SK-N-SH (cell line): Measurements from ENCODE around the gene PROCR. TPM values are rescaled to one million over a fixed set of nuclear protein-coding genes. Genes with fewer than 3 reads are reported as not detected.
A peak's percentile ranks its signal among the peaks of the same experiment; 100 is the strongest.

Experiments used
- CTCF ChIA-PET: fragments of 300-600, 350-600 bp; formaldehyde crosslinking; extraction: SDS; loops from one replicate; lab custom pipeline; 2021; lab: Yijun Ruan, JAX
- POLR2A ChIA-PET: fragments of 350-600 bp; sonication (Branson Sonifier 250); formaldehyde crosslinking; extraction: SDS; loops from one replicate; lab custom pipeline; 2020; ENCODE audit warnings: antibody characterized with exemption, inconsistent platforms; lab: Yijun Ruan, JAX
- DNase-seq: peaks from one replicate; pipeline ENCODE4 v3.0.0; 2012
- H2AFZ ChIP-seq: fragments of 200-600 bp; sonication (generic); 2 replicates; pipeline ENCODE4 v1.8.1; 2016; ENCODE audit warnings: antibody characterized with exemption, mild to moderate bottlenecking, low read depth
- H3F3A ChIP-seq: fragments of 200-600 bp; sonication (generic); replicated peaks from 2 replicates; pipeline ENCODE3; 2016; ENCODE audit warnings: antibody characterized with exemption, mild to moderate bottlenecking; ENCODE audit not compliant: insufficient read depth
- H3K27ac ChIP-seq, 2 experiments: fragments of 200-500 bp in 1 of 2; fragments of 200-600 bp in 1 of 2; sonication (Bioruptor generic) in 1 of 2; sonication (generic), shearing (Covaris generic) in 1 of 2; 2 replicates each; pipeline versions ENCODE4 v1.5.1 to v1.6.1; 2014 to 2016; ENCODE audit warnings: low read depth in 2 of 2, inconsistent platforms in 1 of 2, low read length in 1 of 2, mild to moderate bottlenecking in 1 of 2, mixed read lengths in 1 of 2
- H3K27me3 ChIP-seq: fragments of 200-600 bp; sonication (generic), shearing (Covaris generic); 2 replicates; pipeline ENCODE4 v1.6.1; 2016; ENCODE audit warnings: mixed run types; ENCODE audit not compliant: insufficient read depth
- H3K36me3 ChIP-seq, 2 experiments: fragments of 200-500 bp in 1 of 2; fragments of 200-600 bp in 1 of 2; sonication (Bioruptor generic) in 1 of 2; sonication (generic) in 1 of 2; replicated peaks in 1 of 2; 2 replicates each; pipeline versions ENCODE3 to v1.5.1; 2014 to 2016; ENCODE audit warnings: low read length in 1 of 2, mild to moderate bottlenecking in 1 of 2; ENCODE audit not compliant: insufficient read depth in 2 of 2, control insufficient read depth in 1 of 2
- H3K4me1 ChIP-seq, 2 experiments: fragments of 200-500 bp in 1 of 2; fragments of 200-600 bp in 1 of 2; sonication (Bioruptor generic) in 1 of 2; sonication (generic), shearing (Covaris generic) in 1 of 2; 2 replicates each; pipeline versions ENCODE4 v1.5.1 to v1.6.1; 2014 to 2016; ENCODE audit warnings: low read depth in 1 of 2, low read length in 1 of 2, mixed run types in 1 of 2; ENCODE audit not compliant: insufficient read depth in 2 of 2, control insufficient read depth in 1 of 2
- H3K4me2 ChIP-seq: fragments of 200-600 bp; sonication (generic), shearing (Covaris generic); 2 replicates; pipeline ENCODE4 v1.6.1; 2017; ENCODE audit warnings: mixed run types
- H3K4me3 ChIP-seq, 2 experiments: fragments of 200-500 bp in 1 of 2; fragments of 200-600 bp in 1 of 2; sonication (Bioruptor generic) in 1 of 2; sonication (generic), shearing (Covaris generic) in 1 of 2; 2 replicates each; pipeline versions ENCODE4 v1.5.1 to v1.8.1; 2014 to 2016; ENCODE audit warnings: low read depth in 2 of 2, inconsistent platforms in 1 of 2, low read length in 1 of 2, mild to moderate bottlenecking in 1 of 2, mixed read lengths in 1 of 2, moderate library complexity in 1 of 2
- H3K79me2 ChIP-seq: fragments of 200-600 bp; sonication (generic); 2 replicates; pipeline ENCODE4 v1.8.1; 2017; ENCODE audit warnings: mild to moderate bottlenecking; ENCODE audit not compliant: insufficient read depth
- H3K9ac ChIP-seq: fragments of 200-600 bp; sonication (generic); 2 replicates; pipeline ENCODE4 v1.6.1; 2017; ENCODE audit warnings: mixed run types
- H3K9me2 ChIP-seq: fragments of 200-600 bp; sonication (generic); 2 replicates; pipeline ENCODE4 v1.6.1; 2017; ENCODE audit warnings: mixed run types
- H3K9me3 ChIP-seq: fragments of 200-600 bp; sonication (generic); 2 replicates; pipeline ENCODE4 v1.6.1; 2017; ENCODE audit warnings: mixed run types, mild to moderate bottlenecking, moderate library complexity
- H4K20me1 ChIP-seq: fragments of 200-600 bp; sonication (generic); 2 replicates; pipeline ENCODE4 v1.6.1; 2017; ENCODE audit warnings: mild to moderate bottlenecking, mixed run types; ENCODE audit not compliant: insufficient read depth
- CHD2 ChIP-seq: fragments of 150-350 bp; IDR thresholded peaks from 2 replicates; pipeline ENCODE4 v1.6.1; 2018; ENCODE audit warnings: low read length; ENCODE audit not compliant: partially characterized antibody
- CTCF ChIP-seq: fragments of 200-600 bp; sonication (generic); IDR thresholded peaks from 2 replicates; pipeline ENCODE4 v1.6.1; 2017; ENCODE audit warnings: antibody characterized with exemption, mild to moderate bottlenecking, moderate library complexity
- ELF1 ChIP-seq: IDR thresholded peaks from 2 replicates; pipeline ENCODE4 v1.4.0; 2012
- EZH2phosphoT487 ChIP-seq: fragments of 200-600 bp; sonication (generic); IDR thresholded peaks from 2 replicates; pipeline ENCODE4 v1.6.1; 2017; ENCODE audit warnings: low read depth, mixed run types, mild to moderate bottlenecking, antibody characterized with exemption, moderate library complexity, borderline replicate concordance
- FOXJ3 ChIP-seq: sonication (generic); formaldehyde crosslinking; IDR thresholded peaks from 2 replicates; pipeline ENCODE4 v1.5.1; 2020; ENCODE audit warnings: mild to moderate bottlenecking, missing genetic modification reagents
- GABPA ChIP-seq: IDR thresholded peaks from 2 replicates; pipeline ENCODE4 v1.4.0; 2012; ENCODE audit warnings: low read depth, mild to moderate bottlenecking
- GATA2 ChIP-seq: sonication (generic); formaldehyde crosslinking; IDR thresholded peaks from 2 replicates; pipeline ENCODE4 v1.5.0; 2020; ENCODE audit warnings: mild to moderate bottlenecking, missing genetic modification reagents
- IRF3 ChIP-seq: fragments of 150-350 bp; IDR thresholded peaks from 2 replicates; pipeline ENCODE4 v1.6.1; 2016; ENCODE audit warnings: mild to moderate bottlenecking, low read depth, low read length
- MEF2A ChIP-seq: IDR thresholded peaks from 2 replicates; pipeline ENCODE4 v1.4.0; 2012; ENCODE audit warnings: low read depth, borderline replicate concordance
- NRF1 ChIP-seq: IDR thresholded peaks from 2 replicates; pipeline ENCODE4 v1.6.1; 2012; ENCODE audit warnings: low read depth, mild to moderate bottlenecking, low read length
- POLR2AphosphoS5 ChIP-seq: IDR thresholded peaks from 2 replicates; pipeline ENCODE4 v1.6.1; 2012; ENCODE audit warnings: low read depth, low read length
- RCOR1 ChIP-seq: fragments of 150-350 bp; IDR thresholded peaks from 2 replicates; pipeline ENCODE4 v1.6.1; 2017; ENCODE audit warnings: antibody characterized with exemption, low read length
- RFX5 ChIP-seq: IDR thresholded peaks from 2 replicates; pipeline ENCODE4 v1.6.1; 2012; ENCODE audit warnings: mild to moderate bottlenecking, improper control_type of control experiment, low read length
- RXRA ChIP-seq: IDR thresholded peaks from 2 replicates; pipeline ENCODE4 v1.4.0; 2012; ENCODE audit warnings: low read depth, mild to moderate bottlenecking, borderline replicate concordance
- TAF1 ChIP-seq: IDR thresholded peaks from 2 replicates; pipeline ENCODE4 v1.6.1; 2012; ENCODE audit warnings: low read depth, mild to moderate bottlenecking, low read length, moderate library complexity, borderline replicate concordance
- YY1 ChIP-seq: IDR thresholded peaks from 2 replicates; pipeline ENCODE4 v1.4.0; 2012; ENCODE audit warnings: low read depth, mild to moderate bottlenecking
- WGBS: methylation state at CpG from one replicate; pipeline ENCODE4 v1.1.6; 2017; ENCODE audit warnings: low lambda C conversion rate; 5-methylcytosine and 5-hydroxymethylcytosine counted together
- polyA plus RNA-seq, 3 experiments: library from polyadenylated mRNA; depleted of rRNA; stranded (reverse); fragments of >200 nt; gene quantifications; 2 replicates each; pipeline ENCODE4 v1.2.3, GENCODE V29; 2012

Gene PROCR
- polyA plus RNA-seq, 1 of the 3 experiments (the other 2 are of a cell fraction) = 23.5 TPM

- no peaks in the 10 kb centered on the region for H4K20me1 ChIP-seq
- 88% methylated on average over 12 of the region's 12 CpGs for WGBS
- no peak overlapping the region for H3K27ac ChIP-seq
- DNase-seq = no peak
- peaks cover 0 to 12% of the 10 kb centered on the region in 2 experiments; a peak in 1 of 4 replicates for H3K4me1 ChIP-seq
- no peaks in the 10 kb centered on the region for H3K9me2 ChIP-seq
- POLR2A ChIA-PET = no interaction called here
- no peaks in the 10 kb centered on the region for H3K27me3 ChIP-seq
- no peak overlapping the region for H3K4me3 ChIP-seq
- H3K36me3 ChIP-seq = no peaks in the 10 kb centered on the region
- H3F3A ChIP-seq = peaks cover 5% of the 10 kb centered on the region
- no peak for TF ChIP-seq MEF2A
- CTCF ChIA-PET = interaction anchor here (0.6 kb wide), 1 partner anchor 27 kb away, joined by 3 read pairs; no protein-coding TSS in a partner anchor
- no peak overlapping the region for H2AFZ ChIP-seq
- no peak overlapping the region for H3K4me2 ChIP-seq
- no peak overlapping the region for H3K9ac ChIP-seq
- H3K9me3 ChIP-seq = no peaks in the 10 kb centered on the region
- no peaks in the 10 kb centered on the region for H3K79me2 ChIP-seq
These were observed 1.8 kb downstream of the PROCR start for GRCh38 chr20:35173576-35174192.

- CTCF ChIA-PET = no interaction called here
- POLR2A ChIA-PET = no interaction called here
- WGBS = 94% methylated on average over 26 of the region's 49 CpGs
These were observed 2.8 kb downstream of the PROCR start for GRCh38 chr20:35174458-35175216.

More at GRCh38 chr20:35174458-35175216, 2.8 kb downstream of the PROCR start:
- Histone ChIP-seq H3K4me2 (no peak overlapping the region), H3K27ac (no peak overlapping the region), H2AFZ (no peak overlapping the region), H3K4me3 (no peak overlapping the region), H3K4me1 (peaks cover 0 to 12% of the 10 kb centered on the region in 2 experiments; a peak in 1 of 4 replicates), H3K9ac (no peak overlapping the region), H3F3A (peaks cover 5% of the 10 kb centered on the region), H4K20me1 (no peaks in the 10 kb centered on the region), H3K27me3 (no peaks in the 10 kb centered on the region), H3K9me2 (no peaks in the 10 kb centered on the region), H3K36me3 (no peaks in the 10 kb centered on the region), H3K9me3 (no peaks in the 10 kb centered on the region), H3K79me2 (no peaks in the 10 kb centered on the region)
- peak; percentile 74 for DNase-seq
- TF ChIP-seq ELF1 (no peak), NRF1 (no peak), RCOR1 (no peak), EZH2phosphoT487 (no peak), GATA2 (CRISPR knock-in tag) (no peak), CHD2 (no peak), TAF1 (no peak), RXRA (no peak), MEF2A (no peak), CTCF (no peak), IRF3 (no peak), FOXJ3 (no peak), RFX5 (no peak), POLR2AphosphoS5 (no peak), YY1 (no peak), GABPA (no peak)
